Measurements from ENCODE around the gene PERCC1.

DNA sequence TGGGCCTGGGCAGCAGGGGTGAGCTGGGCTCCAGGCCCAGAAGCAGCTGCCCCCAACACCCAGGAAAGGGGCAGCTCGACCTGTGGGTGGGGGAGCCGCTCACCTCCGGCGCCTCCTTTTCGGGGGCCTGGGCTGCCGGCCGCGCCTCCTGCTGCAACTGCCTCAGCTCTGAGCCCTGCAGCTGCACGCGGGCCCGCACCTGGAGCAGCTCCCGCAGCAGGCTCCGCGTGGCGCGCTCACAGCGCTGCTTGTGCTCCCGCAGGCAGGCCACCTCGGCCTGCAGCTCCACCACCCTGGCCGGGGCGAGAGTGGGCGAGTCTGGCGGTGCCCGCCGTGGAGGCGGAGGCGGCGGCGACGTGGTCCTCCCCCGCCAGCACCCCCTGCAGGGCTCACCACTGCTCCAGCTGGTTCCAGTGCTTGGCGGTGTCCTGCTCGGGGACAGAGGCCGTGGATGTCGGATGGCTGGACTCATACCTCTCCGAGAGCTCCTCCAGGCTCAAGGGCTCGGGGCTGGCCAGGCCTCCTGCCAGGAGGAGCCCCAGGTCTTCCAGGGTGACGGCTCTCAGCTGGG is 12.6 kb downstream of the PERCC1 start:
- TF ChIP-seq, protein P1, sequence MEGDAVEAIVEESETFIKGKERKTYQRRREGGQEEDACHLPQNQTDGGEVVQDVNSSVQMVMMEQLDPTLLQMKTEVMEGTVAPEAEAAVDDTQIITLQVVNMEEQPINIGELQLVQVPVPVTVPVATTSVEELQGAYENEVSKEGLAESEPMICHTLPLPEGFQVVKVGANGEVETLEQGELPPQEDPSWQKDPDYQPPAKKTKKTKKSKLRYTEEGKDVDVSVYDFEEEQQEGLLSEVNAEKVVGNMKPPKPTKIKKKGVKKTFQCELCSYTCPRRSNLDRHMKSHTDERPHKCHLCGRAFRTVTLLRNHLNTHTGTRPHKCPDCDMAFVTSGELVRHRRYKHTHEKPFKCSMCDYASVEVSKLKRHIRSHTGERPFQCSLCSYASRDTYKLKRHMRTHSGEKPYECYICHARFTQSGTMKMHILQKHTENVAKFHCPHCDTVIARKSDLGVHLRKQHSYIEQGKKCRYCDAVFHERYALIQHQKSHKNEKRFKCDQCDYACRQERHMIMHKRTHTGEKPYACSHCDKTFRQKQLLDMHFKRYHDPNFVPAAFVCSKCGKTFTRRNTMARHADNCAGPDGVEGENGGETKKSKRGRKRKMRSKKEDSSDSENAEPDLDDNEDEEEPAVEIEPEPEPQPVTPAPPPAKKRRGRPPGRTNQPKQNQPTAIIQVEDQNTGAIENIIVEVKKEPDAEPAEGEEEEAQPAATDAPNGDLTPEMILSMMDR (IDR thresholded peaks at IDR 0.05) = no peak
- TF ChIP-seq POLR2A (IDR thresholded peaks at IDR 0.05) = no peak
